Measurements from ENCODE around the gene TMEM245. TPM values are rescaled to one million over a fixed set of nuclear protein-coding genes. Genes with fewer than 3 reads are reported as not detected.

Gene TMEM245
- 99.2 and 110 TPM in 2 replicates for total RNA-seq (2022)
- percentile 96 among the genes with signal in this experiment for Bru-seq, nascent RNA
- BruChase-seq, experiment 1, labeled RNA remaining after a 2-hour chase = percentile 96 among the genes with signal in this experiment
- percentile 96 among the genes with signal in this experiment for BruChase-seq, experiment 2, labeled RNA remaining after a 6-hour chase
- long read RNA-seq, partial matches to known transcripts = 7 of 80 reads
- long read RNA-seq, other reads (novel, unspliced or antisense) = 68 of 80 reads

GRCh38 chr9:109119439-109120203, at the start of gene TMEM245:
Gene TMEM245, minus strand, starts transcription at chr9:109119947. Its CDS starts 34 bp downstream, at chr9:109119913.
- peaks cover 40% of the 10 kb centered on the region for H3K36me3 Mint-ChIP-seq (ENCODE audit: insufficient read depth, unreplicated experiment)
- Histone ChIP-seq H3K4me3 (ENCODE audit: low read depth, low read length) (peak within 1 kb of the TSS; percentile 86), H3K27me3 (replicated peaks; ENCODE audit: control insufficient read depth, insufficient read depth, low read length) (no peaks in the 10 kb centered on the region), H3K9me3 (no peaks in the 10 kb centered on the region), H3K36me3 (ENCODE audit: control insufficient read depth, insufficient read depth, low read length) (no peaks in the 10 kb centered on the region), H3K4me1 (peaks cover 45% of the 10 kb centered on the region)
- H3K4me1 Mint-ChIP-seq (ENCODE audit: low read depth, unreplicated experiment) = peaks cover 42% of the 10 kb centered on the region
- ChIA-PET CTCF (interaction anchor here (0.6 to 1.0 kb wide), 3 partner anchors 25 to 443 kb away, joined by 3 to 5 read pairs (median 4); no protein-coding TSS in a partner anchor), POLR2A (interaction anchor here (0.8 to 1.0 kb wide), 2 partner anchors 11 to 38 kb away, joined by 3 to 4 read pairs; no protein-coding TSS in a partner anchor)
- H3K4me3 Mint-ChIP-seq (ENCODE audit: unreplicated experiment) = peak within 1 kb of the TSS; percentile 95
- intact Hi-C loops (cut with micrococcal nuclease; ENCODE audit: unreplicated experiment) = loop anchor here (1.0 to 2.0 kb wide), 4 partner anchors 10 to 106 kb away; partner anchors contain the start of gene CTNNAL1
- peak; percentile 96 to 99 for DNase-seq
- TF ChIP-seq CTCF (IDR thresholded peaks at IDR 0.05; ENCODE audit: insufficient read depth in 1 of 2, low read depth in 1 of 2, low read length in 1 of 2, severe bottlenecking in 1 of 2, unreplicated experiment in 1 of 2) = no peak
- peak within 1 kb of the TSS; percentile 85 for H3K27ac Mint-ChIP-seq (ENCODE audit: unreplicated experiment)
- no peaks in the 10 kb centered on the region for H3K27me3 Mint-ChIP-seq (ENCODE audit: insufficient read depth, unreplicated experiment)
- no peaks in the 10 kb centered on the region for H3K9me3 Mint-ChIP-seq (ENCODE audit: unreplicated experiment)
- no TSS peak for BruUV-seq (replicated peaks)

- Mint-ChIP-seq H3K9me3 (ENCODE audit: unreplicated experiment) (no peaks in the 10 kb centered on the region), H3K27ac (ENCODE audit: unreplicated experiment) (no peak overlapping the region), H3K36me3 (ENCODE audit: insufficient read depth, unreplicated experiment) (no peaks in the 10 kb centered on the region), H3K27me3 (ENCODE audit: insufficient read depth, unreplicated experiment) (no peaks in the 10 kb centered on the region), H3K4me3 (ENCODE audit: unreplicated experiment) (no peak overlapping the region), H3K4me1 (ENCODE audit: low read depth, unreplicated experiment) (no peaks in the 10 kb centered on the region)
- no peak for DNase-seq
- H3K9me3 ChIP-seq = no peaks in the 10 kb centered on the region; the same call in 1 of the 2 replicates
- H3K4me1 ChIP-seq = no peaks in the 10 kb centered on the region; the same call in 1 of the 2 replicates
- TF ChIP-seq CTCF (IDR thresholded peaks at IDR 0.05; ENCODE audit: insufficient read depth in 1 of 2, low read depth in 1 of 2, low read length in 1 of 2, severe bottlenecking in 1 of 2, unreplicated experiment in 1 of 2) = no peak
- BruUV-seq (replicated peaks) = no TSS peak
- no peaks in the 10 kb centered on the region for H3K27me3 ChIP-seq (replicated peaks; ENCODE audit: control insufficient read depth, insufficient read depth, low read length)
- H3K36me3 ChIP-seq (ENCODE audit: control insufficient read depth, insufficient read depth, low read length) = no peaks in the 10 kb centered on the region
- H3K4me3 ChIP-seq (ENCODE audit: low read depth, low read length) = no peak overlapping the region
- POLR2A ChIA-PET = no interaction called here
- CTCF ChIA-PET = no interaction called here
- intact Hi-C loops (cut with micrococcal nuclease; ENCODE audit: unreplicated experiment) = no loop called here
These were observed 48.4 kb upstream of the TMEM245 start for GRCh38 chr9:109168170-109168569.

- BruUV-seq (replicated peaks) = no TSS peak
These were observed 48.0 kb upstream of the TMEM245 start for GRCh38 chr9:109167716-109168115.

More at GRCh38 chr9:109167716-109168115, 48.0 kb upstream of the TMEM245 start:
- H3K27ac Mint-ChIP-seq (ENCODE audit: unreplicated experiment) = no peak overlapping the region
- H3K4me3 ChIP-seq (ENCODE audit: low read depth, low read length) = no peak overlapping the region
- no peaks in the 10 kb centered on the region for H3K27me3 Mint-ChIP-seq (ENCODE audit: insufficient read depth, unreplicated experiment)
- no peak overlapping the region for H3K4me3 Mint-ChIP-seq (ENCODE audit: unreplicated experiment)
- ChIA-PET POLR2A (no interaction called here), CTCF (no interaction called here)
- H3K36me3 Mint-ChIP-seq (ENCODE audit: insufficient read depth, unreplicated experiment) = no peaks in the 10 kb centered on the region
- no peaks in the 10 kb centered on the region for H3K27me3 ChIP-seq (replicated peaks; ENCODE audit: control insufficient read depth, insufficient read depth, low read length)
- no peaks in the 10 kb centered on the region for H3K9me3 Mint-ChIP-seq (ENCODE audit: unreplicated experiment)
- no peak for TF ChIP-seq CTCF (IDR thresholded peaks at IDR 0.05; ENCODE audit: insufficient read depth in 1 of 2, low read depth in 1 of 2, low read length in 1 of 2, severe bottlenecking in 1 of 2, unreplicated experiment in 1 of 2)
- H3K9me3 ChIP-seq = no peaks in the 10 kb centered on the region
- peaks cover 3% of the 10 kb centered on the region; the same call in 1 of the 2 replicates for H3K4me1 ChIP-seq
- no peaks in the 10 kb centered on the region for H3K36me3 ChIP-seq (ENCODE audit: control insufficient read depth, insufficient read depth, low read length)
- intact Hi-C loops (cut with micrococcal nuclease; ENCODE audit: unreplicated experiment) = no loop called here
- no peak for DNase-seq
- no peaks in the 10 kb centered on the region for H3K4me1 Mint-ChIP-seq (ENCODE audit: low read depth, unreplicated experiment)
